Stimulated activated CD8-positive, alpha-beta memory T cell treated with anti-CD3 and anti-CD28 coated beads, Interleukin-7, amount 100 ng/mL, for 24 hours (primary cell): ENCODE measurements around the gene MYO1E.
"Not testable (repeated sequence)": the region's sequence is repeated elsewhere in the genome, so short reads cannot be mapped to it uniquely, and the experiment has no call there.

Experiments
- DNase-seq: peaks from one replicate; pipeline ENCODE4 v3.0.0-alpha.2; 2020; ENCODE audit warnings: low read depth

MYO1E gene

DNA sequence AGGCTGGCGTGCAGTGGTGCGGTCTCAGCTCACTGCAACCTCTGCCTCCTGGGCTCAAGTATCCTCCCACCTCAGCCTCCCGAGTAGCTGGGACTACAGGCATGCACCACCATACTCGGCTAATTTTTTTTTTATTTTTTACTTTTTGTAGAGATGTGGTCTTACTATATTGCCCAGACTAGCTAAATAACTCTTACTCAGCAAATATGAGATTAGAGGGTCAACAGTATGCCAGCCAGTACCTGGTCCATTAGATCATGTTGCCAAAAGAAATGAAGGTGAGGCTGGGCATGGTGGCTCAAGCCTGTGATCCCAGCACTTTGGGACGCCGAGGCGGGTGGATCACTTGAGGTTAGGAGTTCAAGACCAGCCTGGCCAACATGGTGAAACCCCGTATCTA, 210.6 kb downstream of the MYO1E start:
- DNase-seq, result not testable (repeated sequence)

DNA sequence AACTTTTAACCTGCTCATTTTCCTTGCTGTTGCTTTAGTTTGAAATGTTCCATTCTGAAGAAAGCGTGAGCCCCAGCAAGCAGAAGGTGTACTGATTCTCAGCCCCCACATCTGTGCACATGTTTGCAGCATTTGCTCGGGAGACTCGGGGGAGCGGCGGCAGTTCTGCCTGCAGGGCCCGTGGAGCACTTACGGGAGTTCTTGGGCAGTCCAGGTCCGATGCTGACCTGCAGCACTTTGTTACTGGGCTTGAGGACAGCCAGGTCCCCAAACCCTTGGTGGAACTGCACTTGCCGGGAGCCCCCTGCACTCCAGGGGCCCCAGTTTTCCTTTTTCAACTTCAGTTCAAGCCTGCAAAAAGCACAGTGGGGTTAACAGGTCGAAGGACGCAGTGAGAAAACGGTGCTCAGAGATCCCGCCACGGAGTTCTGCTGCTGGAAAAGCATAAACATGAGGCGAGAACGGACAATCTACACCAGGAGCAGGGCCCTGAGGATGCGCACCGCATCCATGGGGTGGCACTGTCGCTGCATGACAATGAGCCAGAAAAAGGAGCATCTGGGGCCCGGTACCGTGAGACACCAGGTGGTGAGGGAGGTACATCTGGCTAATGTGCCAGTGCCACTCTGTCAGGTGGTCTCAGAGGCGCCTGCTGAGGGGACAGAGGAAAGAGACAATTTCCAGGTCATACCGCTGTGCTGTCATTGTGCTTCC, 211.6 kb downstream of the MYO1E start:
- no peak for DNase-seq

DNA sequence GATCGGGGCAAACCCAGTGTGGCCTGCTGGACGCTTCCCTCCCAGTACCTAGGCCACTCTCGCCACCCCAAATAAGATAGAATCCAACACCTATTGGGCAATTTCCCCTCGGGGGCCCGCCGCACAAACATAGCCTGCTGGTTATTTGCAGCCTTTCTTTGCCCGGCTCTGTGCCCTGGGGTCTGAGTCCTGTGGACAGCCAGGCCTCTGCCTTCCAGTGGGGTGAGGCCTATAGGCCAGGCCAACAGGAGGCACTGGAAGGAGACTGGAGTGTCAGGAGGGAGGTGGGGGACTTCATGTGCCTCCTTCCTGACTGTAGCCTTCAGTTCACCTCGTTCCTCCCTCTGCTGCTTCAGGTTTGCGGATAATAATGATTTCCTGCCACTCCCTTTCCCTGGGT, 213.5 kb downstream of the MYO1E start:
- no peak for DNase-seq

DNA sequence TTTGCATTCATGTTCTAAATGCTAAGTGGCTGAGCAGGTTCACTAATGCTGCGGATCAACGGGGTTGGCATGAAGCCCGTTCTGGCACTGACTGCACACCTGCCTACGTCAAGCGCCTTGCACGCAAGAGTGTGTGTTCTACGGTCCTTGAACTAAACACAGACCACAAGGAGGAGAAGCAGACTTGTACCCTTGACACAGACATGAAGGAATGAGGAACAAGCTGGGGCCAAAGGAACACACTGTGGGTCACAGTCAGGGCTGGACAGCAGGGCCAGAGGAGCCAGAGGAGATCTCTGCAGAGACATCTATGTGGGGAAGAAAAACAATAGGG, 214.0 kb downstream of the MYO1E start:
- no peak for DNase-seq

DNA sequence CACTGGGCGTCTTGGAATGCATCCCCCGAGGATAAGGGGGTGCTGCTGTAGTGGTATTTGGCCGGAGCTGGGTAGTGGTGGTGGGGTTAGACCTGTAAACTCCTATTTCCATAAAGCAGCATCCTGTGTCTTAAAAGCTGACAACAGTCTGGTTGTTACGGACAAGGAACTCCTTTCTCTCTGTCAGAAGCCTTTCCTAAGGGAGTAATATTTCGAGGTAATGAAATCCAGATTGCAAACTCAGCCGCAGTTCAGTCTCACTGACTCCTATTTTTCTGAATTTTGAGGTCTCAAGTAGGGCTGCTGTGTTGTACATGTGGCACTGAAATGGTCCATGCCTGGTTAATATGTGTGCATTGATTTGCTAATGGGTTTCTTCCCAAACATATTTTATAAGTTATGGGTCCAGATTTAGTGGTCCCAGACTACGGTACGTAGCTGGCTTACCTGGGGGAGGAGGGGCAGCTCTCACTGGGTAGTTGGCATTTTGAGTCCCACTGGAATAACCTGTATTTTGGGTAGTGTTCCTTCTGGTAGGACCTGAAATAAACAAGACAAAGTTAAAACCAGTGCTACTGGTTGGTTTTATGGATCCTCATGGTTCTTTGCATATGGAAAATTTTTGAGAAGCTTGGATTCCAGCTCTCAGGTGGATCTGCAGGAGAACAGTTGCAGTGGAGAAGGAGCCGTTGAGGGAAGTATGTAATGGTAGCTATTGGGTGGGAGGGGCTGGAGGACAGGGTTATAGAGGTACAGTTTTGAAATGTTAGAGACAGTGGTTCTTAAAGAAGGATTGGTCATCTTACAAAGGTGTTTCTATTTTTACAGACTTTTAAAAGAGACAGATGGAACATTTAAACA, 214.6 kb downstream of the MYO1E start:
- DNase-seq, result no peak

DNA sequence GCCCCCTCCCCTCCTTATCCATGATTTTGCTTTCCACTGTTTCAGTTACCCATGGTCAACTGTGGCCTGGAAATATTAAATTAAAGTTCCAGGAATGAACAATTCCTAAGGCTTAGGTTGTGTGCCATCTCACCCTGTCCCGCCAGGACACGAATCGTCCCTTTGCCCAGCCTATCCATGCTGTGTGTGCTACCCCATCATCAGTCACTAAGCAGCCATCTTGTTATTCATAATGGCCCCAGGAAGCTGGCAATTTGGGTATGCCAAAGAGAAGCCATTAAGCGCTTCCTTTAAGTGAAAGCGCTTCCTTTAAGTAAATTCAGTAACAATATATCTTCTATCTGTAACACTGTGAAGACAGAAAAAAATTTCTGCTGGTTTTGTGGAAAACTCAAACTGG, 215.3 kb downstream of the MYO1E start:
- no peak for DNase-seq

DNA sequence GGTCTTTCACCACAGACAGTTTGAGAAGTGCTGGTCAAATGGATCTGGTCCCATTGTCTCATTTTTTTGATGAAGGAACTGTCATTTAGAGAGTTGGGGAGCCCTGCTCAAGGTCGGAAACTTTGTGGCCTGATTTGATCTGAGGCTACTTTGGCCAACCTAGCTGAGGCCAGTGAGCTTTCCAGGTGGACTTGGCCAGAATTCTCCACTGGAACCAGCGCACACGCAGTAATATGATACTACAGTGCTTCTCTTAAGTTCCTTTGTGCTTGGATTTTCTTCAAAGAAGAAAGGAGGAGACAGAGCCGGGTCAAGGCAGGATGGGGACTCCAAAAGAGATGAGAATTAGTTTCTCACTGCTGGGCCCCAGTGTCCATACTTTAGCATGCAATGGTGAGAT, 217.2 kb downstream of the MYO1E start:
- no peak for DNase-seq

DNA sequence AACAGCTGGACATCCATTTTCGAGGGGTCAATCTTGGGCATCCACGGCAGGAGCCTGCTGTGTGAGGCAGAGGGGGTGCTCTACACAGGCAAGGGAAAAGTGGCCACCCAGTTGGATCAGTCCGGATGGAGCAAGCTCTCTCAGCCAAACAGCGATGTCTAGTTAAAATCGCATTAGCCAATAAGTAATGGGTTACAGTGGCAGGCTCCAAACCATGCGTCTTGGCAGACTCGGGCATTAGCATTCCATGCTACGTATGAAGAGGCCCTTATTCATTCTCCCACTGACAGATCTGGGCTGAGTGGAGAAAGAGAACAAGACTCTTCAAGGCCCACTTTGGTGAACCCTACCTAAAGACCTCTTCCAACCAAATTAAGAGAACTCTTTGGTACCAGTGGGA, 218.4 kb downstream of the MYO1E start:
- DNase-seq, result no peak

DNA sequence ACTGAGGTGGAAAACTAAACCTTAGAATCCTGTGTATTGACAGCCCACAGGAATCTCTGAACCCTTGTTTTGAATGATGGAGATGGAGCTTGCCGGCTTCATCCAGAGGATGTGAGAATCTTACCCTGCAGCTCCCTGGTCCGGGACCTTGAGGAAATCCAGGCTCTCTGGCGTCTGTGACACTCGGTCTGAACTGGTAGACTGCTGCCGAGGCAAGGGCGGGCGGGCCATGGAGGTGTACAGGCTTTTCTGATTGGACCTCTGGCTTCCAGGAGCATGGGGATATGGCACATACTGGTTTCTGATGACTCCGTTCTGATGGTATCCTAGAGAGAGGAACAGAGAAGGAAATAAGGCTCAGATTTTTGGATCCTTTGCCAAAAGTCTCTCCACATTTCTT, 219.2 kb downstream of the MYO1E start:
- no peak for DNase-seq

DNA sequence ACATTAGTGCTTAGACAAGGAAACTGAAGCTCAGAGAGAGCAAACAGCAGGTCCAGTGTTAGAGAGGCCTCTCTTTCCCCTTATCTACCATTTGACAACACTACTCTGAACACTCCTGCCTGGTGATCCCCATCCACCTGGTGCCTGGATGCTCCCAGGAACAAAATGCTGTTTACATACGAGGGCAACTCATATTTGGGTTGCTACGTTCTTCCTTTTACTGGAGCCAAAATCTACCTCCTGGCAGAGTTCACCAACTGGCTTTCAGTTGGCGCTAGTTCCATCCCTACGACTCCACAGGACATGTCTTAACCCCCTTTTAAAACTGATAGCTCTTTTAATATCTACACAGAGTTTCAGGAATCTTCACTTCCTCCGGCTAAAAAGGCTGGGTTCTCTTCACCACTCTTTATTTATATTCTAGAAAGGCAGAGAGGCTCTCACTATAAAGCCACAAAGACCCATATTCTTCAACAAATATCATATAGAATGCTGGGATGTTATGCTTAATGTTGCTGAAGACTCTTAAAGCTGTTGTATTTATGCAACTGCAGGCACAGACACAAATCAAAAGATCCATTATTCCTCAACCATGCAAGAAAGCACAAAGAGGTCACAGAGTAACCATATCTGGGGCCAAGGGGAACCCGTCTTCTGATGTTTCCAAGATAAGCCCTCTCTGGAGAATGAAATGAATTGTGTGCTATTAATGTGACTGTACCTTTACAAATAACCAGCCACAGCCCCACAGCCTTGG, 219.8 kb downstream of the MYO1E start:
- no peak for DNase-seq

DNA sequence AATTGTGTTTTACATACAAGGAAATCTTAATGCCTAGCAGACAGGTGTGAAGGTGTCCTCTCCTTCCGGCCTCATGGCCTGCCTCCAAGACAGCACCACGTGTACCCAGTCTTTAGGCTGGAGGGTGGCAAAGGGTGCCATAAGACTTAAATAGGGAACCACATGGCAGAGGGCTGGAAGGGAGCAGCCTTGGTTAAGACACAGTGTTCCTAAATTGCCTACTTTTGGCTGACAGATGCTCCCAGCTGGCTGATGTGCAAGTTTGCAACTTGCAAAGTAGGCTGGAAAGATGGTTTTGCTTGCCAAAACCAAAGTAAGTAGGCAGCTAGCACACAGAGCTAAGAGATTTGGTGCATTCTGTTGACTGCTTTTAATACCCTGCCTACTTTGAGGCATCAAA, 222.5 kb downstream of the MYO1E start:
- DNase-seq, result no peak

DNA sequence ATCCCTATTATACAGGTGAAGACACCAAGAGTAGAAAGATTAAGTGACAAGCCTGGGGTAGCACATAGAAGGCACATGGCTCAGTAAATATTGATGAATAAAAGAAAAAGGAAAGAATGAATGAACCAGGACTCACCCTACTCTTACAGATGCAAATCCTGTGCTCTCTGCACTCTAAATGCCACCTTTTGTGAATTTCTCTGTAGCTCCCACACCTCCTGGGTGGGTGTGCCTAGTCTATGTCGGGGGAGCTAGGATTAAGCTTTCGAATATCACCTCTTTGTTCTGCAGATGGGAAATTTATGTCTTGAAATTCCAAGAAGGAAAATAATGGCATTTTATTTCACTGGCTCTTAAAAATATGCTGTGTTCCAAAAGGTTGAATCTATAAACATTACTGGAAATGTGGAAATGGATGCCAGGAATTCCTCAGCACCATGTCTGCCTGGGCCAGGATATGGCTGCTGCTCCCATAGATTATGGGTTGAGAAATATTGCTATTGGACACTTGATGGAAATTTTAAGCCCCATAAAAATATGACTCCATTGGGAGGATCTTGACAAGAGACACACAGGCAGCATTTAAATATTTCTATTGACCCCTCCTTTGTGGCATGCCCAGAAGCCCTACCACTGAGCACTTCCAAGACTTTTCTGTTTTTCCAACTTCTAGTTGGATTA, 224.4 kb downstream of the MYO1E start:
- DNase-seq, result no peak

DNA sequence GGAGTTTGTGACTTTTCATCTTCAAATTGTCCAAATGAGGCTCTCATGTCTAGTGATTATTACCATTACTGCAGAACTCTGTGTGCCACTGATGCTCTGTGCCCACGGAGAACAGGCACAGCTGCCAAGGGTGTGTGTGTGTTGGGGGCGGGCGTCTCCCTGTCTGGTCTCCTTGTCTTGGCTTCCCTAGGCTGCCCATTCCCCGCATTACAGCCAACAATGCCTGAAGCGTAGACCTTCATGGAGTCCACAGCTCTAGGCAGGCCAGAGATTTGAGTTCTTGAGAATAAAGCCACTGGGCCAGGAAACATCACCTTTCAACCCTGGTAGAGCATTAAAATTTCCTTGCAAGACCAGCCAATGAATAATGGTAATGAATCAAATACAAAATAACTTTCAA, 225.0 kb downstream of the MYO1E start:
- no peak for DNase-seq

DNA sequence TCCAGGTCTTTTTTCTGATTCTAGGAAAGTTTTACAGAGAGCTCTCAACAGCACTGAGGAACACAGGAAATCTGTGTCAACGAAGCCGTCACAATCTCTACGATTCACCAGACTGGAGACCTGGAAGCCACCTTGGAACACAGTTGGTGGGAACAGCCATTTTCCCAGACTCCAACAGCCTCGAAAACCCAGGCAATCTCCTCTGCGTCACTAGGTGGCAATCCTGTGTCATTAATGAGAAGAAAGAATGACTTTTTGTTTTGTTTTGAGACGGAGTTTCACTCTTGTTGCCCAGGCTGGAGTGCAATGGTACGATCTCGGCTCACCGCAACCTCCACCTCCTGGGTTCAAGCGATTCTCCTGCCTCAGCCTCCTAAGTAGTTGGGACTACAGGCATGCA, 228.1 kb downstream of the MYO1E start:
- DNase-seq, result not testable (repeated sequence)

DNA sequence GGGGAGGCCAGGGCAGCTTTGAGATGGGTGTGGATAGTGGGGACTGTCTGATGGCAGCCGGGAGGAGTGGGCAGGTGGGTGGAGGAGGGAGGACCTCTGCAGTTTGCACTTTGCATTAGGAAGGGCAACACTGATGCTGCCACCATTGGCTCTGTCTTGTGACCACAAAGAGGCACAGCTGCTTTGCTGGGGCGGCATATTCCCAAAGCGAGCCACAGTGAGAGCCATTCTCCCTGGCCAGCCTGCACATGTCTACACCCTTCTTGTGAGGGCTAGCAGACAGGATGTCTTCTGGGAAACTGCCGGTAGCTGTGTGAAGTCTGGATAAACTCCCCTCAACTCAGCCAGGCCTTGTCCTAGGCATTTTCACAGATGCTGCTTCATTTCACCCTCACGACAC, 229.4 kb downstream of the MYO1E start:
- DNase-seq, result no peak

DNA sequence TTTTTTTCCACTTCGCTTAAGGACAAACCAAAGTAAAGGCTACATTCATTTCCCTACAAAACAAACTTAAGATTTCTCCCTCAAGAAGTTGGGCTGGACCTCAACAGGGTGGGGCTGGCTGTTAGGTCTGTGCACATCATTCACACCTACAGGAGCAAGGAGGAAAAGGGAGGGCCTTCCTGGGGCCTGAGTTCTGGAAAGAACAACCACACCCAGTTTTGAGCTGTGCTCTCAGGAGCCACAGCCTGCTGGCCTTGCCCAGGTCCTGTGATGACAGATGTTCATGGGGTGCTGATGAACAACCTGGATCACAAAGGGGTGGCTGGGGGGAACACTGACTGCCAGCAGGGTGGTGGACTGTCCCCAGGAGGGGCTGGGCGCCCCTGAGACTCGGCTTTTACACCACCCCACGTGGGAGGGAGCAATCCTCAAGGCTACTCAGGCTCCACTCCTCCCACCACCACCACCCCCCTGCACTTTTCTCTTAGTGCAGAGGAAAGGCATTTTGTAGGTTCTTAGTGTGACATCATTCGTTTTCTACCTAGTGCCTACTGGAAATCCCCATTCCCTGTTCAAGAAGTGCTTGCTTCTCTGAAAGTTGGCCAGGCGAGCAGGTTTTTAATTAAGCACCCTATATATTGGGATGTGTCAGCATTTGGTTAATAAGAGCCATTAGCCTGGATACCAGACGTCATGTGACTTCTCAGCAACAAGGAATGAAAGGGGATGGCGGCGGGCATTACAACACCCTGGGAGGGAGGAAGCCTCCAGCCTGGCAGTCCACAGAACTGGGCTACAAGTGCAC, 232.0 kb downstream of the MYO1E start:
- DNase-seq, result no peak

DNA sequence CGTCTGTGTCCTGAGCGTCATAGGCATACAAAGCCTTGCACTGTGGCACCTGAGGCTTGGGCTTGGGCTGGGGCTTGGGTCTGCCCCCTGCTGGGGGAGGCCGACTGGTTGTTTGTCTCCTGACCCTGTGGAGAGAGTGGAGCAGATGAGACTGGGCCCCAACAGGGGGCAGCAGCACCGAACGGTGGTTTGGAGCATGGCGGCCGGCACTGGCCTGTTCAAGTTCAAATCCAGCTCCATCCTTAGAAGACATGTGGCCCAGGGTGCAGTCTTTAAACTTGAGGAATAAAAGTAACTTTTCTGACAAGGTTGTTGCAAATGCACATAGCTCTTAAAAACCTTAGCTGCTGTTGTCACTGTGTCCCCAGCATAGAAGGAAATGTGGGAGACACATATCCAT, 234.4 kb downstream of the MYO1E start:
- DNase-seq, result peak; percentile 9

DNA sequence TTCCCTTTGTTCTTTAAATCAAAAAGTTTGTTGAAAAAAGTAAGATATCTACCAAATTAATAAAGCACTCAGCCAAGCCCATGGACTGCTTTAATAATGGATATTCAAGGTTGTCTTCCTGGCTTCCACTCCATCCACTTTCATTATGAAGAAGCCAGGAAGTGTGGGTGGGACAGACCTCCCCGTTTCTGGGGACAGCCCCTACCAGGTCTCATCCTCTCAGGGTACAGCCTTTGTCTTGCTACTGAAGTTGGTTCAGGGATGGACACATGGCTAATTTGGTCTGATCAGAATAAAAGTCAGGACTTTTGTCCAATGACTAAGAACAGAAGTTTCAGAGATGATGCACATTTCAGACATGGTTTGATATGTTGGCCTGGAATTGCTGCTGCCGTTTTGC, 235.1 kb downstream of the MYO1E start:
- no peak for DNase-seq

DNA sequence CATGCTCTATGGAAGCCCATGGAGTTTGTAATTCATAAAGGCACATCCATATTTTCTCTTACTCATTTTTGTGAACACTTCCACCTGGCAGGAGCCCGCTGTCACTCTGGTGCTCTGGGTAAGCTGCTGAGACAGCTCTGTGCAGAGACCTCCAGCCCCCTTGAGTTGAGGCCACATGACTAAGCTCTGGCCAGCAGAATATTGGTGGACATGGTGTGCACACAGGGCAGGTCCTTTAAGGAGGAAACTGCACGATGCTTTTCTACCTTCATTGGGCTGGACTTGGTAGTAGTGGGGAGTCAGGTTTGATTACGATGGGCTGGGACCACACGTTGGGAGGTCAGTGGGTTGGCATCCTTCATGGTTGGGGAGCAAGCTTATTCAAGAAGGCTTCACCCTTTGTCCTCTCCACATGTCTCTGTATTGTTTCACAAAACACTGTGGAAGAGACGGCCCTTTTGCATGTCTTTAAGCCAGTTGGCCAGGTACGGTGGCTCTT, 238.7 kb downstream of the MYO1E start:
- no peak for DNase-seq

DNA sequence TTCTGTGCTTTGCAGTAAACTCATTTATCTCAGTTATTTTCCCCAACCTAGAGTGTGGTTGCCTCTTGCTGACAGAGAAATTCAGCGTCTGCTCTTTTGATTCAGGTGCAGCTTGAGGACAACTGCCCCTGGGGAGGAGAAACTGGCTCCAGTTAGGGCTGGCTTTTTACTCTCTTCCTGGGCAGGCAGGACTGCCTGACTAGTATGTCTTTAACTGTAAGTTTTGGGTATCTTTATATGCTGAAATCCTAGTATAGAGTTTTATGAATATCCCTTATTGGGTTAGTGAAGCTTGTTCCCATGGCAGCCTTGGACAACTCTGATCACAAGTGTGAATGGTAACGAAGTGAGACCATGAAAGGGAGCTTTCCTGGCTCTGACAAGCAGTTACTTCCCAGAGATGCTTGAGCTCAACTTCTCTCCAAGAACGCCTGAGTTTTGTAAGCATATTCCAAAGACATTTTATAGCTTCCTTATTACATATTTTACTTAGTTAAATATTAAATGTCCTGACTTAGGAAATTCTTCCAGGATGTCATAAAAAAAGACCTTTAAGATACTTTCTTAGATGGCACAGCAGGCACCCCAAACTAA, 240.6 kb downstream of the MYO1E start:
- no peak for DNase-seq

DNA sequence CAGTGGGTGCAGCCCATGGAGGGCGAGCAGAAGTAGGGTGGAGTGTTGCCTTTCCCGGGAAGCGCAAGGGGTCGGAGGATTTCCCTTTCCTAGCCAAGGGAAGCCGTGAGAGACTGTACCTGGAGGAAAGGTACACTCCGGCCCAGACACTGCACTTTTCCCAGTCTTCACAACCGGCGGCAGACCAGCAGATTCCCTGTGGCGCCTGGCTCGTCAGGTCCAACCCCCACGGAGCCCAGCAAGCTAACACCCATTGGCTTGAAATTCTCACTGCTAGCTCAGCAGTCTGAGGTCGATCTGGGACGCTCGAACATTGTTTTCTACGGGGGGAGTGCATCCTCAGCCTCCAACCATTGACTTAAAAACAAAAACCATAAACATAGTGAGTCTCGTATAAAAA, 241.2 kb downstream of the MYO1E start:
- no peak for DNase-seq
